Measurements from ENCODE around the gene TUBGCP2. TPM values are rescaled to one million over a fixed set of nuclear protein-coding genes. Genes with fewer than 3 reads are reported as not detected.

The TUBGCP2 gene
- total and polyA plus RNA-seq, 9 of the 15 experiments (the other 6 are each of a cell fraction or from before 2014, with no cell fraction given) = 4.3 to 56.6 (median 28.4) TPM

DNA sequence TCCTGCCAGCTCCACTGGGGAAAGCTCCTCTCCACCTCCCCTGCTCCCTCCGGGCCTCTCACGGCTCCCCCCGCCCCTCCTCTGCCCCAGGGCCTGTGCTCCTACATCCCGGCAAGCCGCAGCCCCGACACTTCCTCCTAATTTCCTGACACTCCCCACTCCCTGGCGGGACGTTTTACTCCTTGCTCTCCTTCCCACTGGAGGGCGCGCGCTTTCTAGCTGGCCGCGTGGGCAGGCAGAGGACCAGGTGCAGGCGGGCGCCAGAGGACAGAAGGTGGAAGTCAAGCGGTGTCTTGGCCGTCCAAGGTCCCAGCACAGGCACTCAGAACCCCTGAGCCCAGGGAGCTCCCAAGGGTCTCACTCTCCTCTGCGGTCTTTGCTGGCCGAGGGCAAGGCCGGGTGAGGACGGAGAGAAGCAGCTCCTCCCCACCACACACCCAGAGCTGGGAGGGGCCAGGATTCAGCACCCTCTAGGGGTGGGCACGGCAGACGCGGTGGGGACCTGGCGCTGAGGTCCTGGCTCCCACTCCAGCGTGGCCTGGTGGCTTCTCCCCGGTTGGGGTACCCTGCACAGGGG, 51.1 kb downstream of the TUBGCP2 start (continued):
- TF ChIP-seq, protein P1, sequence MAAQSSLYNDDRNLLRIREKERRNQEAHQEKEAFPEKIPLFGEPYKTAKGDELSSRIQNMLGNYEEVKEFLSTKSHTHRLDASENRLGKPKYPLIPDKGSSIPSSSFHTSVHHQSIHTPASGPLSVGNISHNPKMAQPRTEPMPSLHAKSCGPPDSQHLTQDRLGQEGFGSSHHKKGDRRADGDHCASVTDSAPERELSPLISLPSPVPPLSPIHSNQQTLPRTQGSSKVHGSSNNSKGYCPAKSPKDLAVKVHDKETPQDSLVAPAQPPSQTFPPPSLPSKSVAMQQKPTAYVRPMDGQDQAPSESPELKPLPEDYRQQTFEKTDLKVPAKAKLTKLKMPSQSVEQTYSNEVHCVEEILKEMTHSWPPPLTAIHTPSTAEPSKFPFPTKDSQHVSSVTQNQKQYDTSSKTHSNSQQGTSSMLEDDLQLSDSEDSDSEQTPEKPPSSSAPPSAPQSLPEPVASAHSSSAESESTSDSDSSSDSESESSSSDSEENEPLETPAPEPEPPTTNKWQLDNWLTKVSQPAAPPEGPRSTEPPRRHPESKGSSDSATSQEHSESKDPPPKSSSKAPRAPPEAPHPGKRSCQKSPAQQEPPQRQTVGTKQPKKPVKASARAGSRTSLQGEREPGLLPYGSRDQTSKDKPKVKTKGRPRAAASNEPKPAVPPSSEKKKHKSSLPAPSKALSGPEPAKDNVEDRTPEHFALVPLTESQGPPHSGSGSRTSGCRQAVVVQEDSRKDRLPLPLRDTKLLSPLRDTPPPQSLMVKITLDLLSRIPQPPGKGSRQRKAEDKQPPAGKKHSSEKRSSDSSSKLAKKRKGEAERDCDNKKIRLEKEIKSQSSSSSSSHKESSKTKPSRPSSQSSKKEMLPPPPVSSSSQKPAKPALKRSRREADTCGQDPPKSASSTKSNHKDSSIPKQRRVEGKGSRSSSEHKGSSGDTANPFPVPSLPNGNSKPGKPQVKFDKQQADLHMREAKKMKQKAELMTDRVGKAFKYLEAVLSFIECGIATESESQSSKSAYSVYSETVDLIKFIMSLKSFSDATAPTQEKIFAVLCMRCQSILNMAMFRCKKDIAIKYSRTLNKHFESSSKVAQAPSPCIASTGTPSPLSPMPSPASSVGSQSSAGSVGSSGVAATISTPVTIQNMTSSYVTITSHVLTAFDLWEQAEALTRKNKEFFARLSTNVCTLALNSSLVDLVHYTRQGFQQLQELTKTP (IDR thresholded peaks at IDR 0.05; ENCODE audit: low read depth in 1 of 2, partially characterized antibody in 2 of 2) = no peak
- no peak for TF ChIP-seq FIP1L1 (IDR thresholded peaks at IDR 0.05; ENCODE audit: low read depth, low read length, poor library complexity, severe bottlenecking)
- no peak; the same call in 1 of the 2 replicates for TF ChIP-seq ETV5 (CRISPR knock-in tag; IDR thresholded peaks at IDR 0.05; ENCODE audit: low read depth)
- TF ChIP-seq CREB1 (IDR thresholded peaks at IDR 0.05) = no peak
- no peak for TF ChIP-seq CREB1 (CRISPR knock-in tag; IDR thresholded peaks at IDR 0.05)
- TF ChIP-seq ZNF785 (CRISPR knock-in tag; IDR thresholded peaks at IDR 0.05) = no peak
- TF ChIP-seq, protein P2, sequence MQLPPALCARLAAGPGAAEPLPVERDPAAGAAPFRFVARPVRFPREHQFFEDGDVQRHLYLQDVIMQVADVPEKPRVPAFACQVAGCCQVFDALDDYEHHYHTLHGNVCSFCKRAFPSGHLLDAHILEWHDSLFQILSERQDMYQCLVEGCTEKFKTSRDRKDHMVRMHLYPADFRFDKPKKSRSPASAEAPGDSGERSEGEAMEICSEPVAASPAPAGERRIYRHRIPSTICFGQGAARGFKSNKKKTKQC (CRISPR knock-in tag; IDR thresholded peaks at IDR 0.05) = no peak
- peak; percentile 45; the same call in 1 of the 2 replicates for TF ChIP-seq MTA3 (IDR thresholded peaks at IDR 0.05; ENCODE audit: borderline replicate concordance)
- peak; percentile 77 for TF ChIP-seq POLR2G (IDR thresholded peaks at IDR 0.05; ENCODE audit: low read depth, low read length)
- TF ChIP-seq, protein P3, sequence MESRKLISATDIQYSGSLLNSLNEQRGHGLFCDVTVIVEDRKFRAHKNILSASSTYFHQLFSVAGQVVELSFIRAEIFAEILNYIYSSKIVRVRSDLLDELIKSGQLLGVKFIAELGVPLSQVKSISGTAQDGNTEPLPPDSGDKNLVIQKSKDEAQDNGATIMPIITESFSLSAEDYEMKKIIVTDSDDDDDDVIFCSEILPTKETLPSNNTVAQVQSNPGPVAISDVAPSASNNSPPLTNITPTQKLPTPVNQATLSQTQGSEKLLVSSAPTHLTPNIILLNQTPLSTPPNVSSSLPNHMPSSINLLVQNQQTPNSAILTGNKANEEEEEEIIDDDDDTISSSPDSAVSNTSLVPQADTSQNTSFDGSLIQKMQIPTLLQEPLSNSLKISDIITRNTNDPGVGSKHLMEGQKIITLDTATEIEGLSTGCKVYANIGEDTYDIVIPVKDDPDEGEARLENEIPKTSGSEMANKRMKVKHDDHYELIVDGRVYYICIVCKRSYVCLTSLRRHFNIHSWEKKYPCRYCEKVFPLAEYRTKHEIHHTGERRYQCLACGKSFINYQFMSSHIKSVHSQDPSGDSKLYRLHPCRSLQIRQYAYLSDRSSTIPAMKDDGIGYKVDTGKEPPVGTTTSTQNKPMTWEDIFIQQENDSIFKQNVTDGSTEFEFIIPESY (CRISPR knock-in tag; IDR thresholded peaks at IDR 0.05) = no peak
- TF ChIP-seq TRIM24 (IDR thresholded peaks at IDR 0.05) = no peak
- no peak for TF ChIP-seq FOXJ3 (CRISPR knock-in tag; IDR thresholded peaks at IDR 0.05)
